ENCODE data around the gene HABP2.

GRCh38 chr10:113543107-113543955 lies 9.5 kb upstream of the HABP2 start:
- TF ChIP-seq CTCF (IDR thresholded peaks at IDR 0.05; ENCODE audit: low read depth, low read length, missing input control): no peak
- no peak for TF ChIP-seq GABPA (IDR thresholded peaks at IDR 0.05 in 1 of 2, conservative IDR thresholded peaks at IDR 0.05 in 1 of 2)
- no peak for TF ChIP-seq TAF1 (conservative IDR thresholded peaks at IDR 0.05)
- no peak for TF ChIP-seq EGR1 (IDR thresholded peaks at IDR 0.05; ENCODE audit: low read depth in 2 of 2)
- TF ChIP-seq FOXA1 (IDR thresholded peaks at IDR 0.05): no peak
- no peak for TF ChIP-seq MAX (IDR thresholded peaks at IDR 0.05)
- TF ChIP-seq RAD21 (IDR thresholded peaks at IDR 0.05): no peak
- TF ChIP-seq YY1 (IDR thresholded peaks at IDR 0.05): no peak
- TF ChIP-seq REST (IDR thresholded peaks at IDR 0.05): no peak
- TF ChIP-seq SP1 (IDR thresholded peaks at IDR 0.05): no peak
- no peak for TF ChIP-seq HNF4G (IDR thresholded peaks at IDR 0.05)
- no peak for TF ChIP-seq JUND (IDR thresholded peaks at IDR 0.05)
- no peak for TF ChIP-seq ZBTB33 (IDR thresholded peaks at IDR 0.05)
